MM.1S (cell line): Measurements from ENCODE around the gene ST6GALNAC1.

Experiments
- EZH2 ChIP-seq: fragments of 300-600 bp; sonication (generic); optimal IDR thresholded peaks from 2 replicates; pipeline ENCODE3; 2017; ENCODE audit warnings: low read depth, mild to moderate bottlenecking, antibody characterized with exemption, low read length, mixed read lengths
- EZH2phosphoT487 ChIP-seq: fragments of 300-600 bp; sonication (generic); IDR thresholded peaks from 2 replicates; pipeline ENCODE4 v1.6.1; 2018; ENCODE audit warnings: antibody characterized with exemption, low read length
- TF ChIP-seq, protein P1 (sequence below): fragments of 300-600 bp; sonication (generic); IDR thresholded peaks from 2 replicates; pipeline ENCODE4 v1.5.1; 2016; ENCODE audit warnings: antibody characterized with exemption, low read length, mixed read lengths

DNA sequence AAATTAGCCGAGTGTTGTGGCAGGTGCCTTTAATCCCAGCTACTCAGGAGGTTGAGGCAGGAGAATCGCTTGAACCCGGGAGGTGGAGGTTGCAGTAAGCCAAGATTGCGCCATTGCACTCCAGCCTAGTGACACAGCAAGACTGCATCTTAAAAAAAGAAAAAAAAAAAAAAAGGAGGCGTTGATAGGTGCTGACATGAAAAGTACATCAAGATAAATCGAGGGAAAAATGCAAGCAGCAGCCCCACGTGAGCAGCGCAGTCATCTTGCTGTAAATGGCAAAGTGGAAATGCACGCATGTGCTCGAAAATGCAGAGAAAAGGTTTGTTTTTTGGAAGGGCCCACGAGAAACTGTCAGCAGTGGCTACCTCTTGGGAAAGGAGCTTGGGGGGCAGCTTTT is 46.3 kb upstream of the ST6GALNAC1 start:
- TF ChIP-seq, protein P1, sequence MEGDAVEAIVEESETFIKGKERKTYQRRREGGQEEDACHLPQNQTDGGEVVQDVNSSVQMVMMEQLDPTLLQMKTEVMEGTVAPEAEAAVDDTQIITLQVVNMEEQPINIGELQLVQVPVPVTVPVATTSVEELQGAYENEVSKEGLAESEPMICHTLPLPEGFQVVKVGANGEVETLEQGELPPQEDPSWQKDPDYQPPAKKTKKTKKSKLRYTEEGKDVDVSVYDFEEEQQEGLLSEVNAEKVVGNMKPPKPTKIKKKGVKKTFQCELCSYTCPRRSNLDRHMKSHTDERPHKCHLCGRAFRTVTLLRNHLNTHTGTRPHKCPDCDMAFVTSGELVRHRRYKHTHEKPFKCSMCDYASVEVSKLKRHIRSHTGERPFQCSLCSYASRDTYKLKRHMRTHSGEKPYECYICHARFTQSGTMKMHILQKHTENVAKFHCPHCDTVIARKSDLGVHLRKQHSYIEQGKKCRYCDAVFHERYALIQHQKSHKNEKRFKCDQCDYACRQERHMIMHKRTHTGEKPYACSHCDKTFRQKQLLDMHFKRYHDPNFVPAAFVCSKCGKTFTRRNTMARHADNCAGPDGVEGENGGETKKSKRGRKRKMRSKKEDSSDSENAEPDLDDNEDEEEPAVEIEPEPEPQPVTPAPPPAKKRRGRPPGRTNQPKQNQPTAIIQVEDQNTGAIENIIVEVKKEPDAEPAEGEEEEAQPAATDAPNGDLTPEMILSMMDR, result no peak
- TF ChIP-seq EZH2phosphoT487, result no peak
- TF ChIP-seq EZH2, result no peak
